A673 (cell line): ENCODE results near the gene HOMER2. TPM values are rescaled to one million over a fixed set of nuclear protein-coding genes. Genes with fewer than 3 reads are reported as not detected.

Experiments used
- BruUV-seq: library from RNA; stranded (reverse); fragments of 400-500 nt; replicated peaks from 2 replicates; lab custom pipeline; 2021; lab: Mats Ljungman, UMichigan
- CTCF ChIA-PET: fragments of 300-600 bp; sonication (Branson Sonifier 250); formaldehyde crosslinking; loops from one replicate; lab custom pipeline; 2022; ENCODE audit warnings: antibody characterized with exemption; lab: Charles Lee
- POLR2A ChIA-PET: fragments of 300-600 bp; sonication (Branson Sonifier 250); formaldehyde crosslinking; loops from one replicate; lab custom pipeline; 2022; ENCODE audit warnings: antibody characterized with exemption; ENCODE audit not compliant: low non-redundant PET; lab: Charles Lee
- DNase-seq: peaks from one replicate; pipeline ENCODE4 v3.0.0-alpha.2; 2015; ENCODE audit warnings: low spot score
- H3K27ac ChIP-seq: fragments of 200-600 bp; sonication (generic); 2 replicates; pipeline ENCODE4 v1.5.1; 2016; ENCODE audit warnings: mixed run types, low read depth, mild to moderate bottlenecking, mixed read lengths, antibody characterized with exemption, low read length; ENCODE audit not compliant: poor library complexity, severe bottlenecking
- H3K27me3 ChIP-seq: fragments of 200-600 bp; sonication (generic); replicated peaks from 2 replicates; pipeline ENCODE4 v1.6.1; 2017; ENCODE audit warnings: mixed run types, low read depth, mild to moderate bottlenecking, mixed read lengths, antibody characterized with exemption, low read length; ENCODE audit not compliant: insufficient read depth, poor library complexity
- H3K36me3 ChIP-seq: fragments of 200-600 bp; sonication (generic); 2 replicates; pipeline ENCODE4 v1.6.1; 2016; ENCODE audit warnings: mixed run types, mild to moderate bottlenecking, mixed read lengths, antibody characterized with exemption, low read length; ENCODE audit not compliant: insufficient read depth, poor library complexity, severe bottlenecking
- H3K4me1 ChIP-seq: fragments of 200-600 bp; sonication (generic); 2 replicates; pipeline ENCODE4 v1.6.1; 2017; ENCODE audit warnings: mixed run types, mild to moderate bottlenecking, mixed read lengths, antibody characterized with exemption, low read length; ENCODE audit not compliant: insufficient read depth, poor library complexity, severe bottlenecking
- H3K4me3 ChIP-seq: fragments of 200-600 bp; sonication (generic); 2 replicates; pipeline ENCODE4 v1.5.1; 2016; ENCODE audit warnings: low read depth, mixed run types, mild to moderate bottlenecking, mixed read lengths, low read length; ENCODE audit not compliant: poor library complexity, severe bottlenecking
- H3K9me3 ChIP-seq: fragments of 200-600 bp; sonication (generic); 2 replicates; pipeline ENCODE4 v1.6.1; 2016; ENCODE audit warnings: mixed run types, low read depth, mild to moderate bottlenecking, mixed read lengths, antibody characterized with exemption, low read length; ENCODE audit not compliant: poor library complexity, severe bottlenecking
- EZH2 ChIP-seq: fragments of 200-600 bp; sonication (generic); IDR thresholded peaks from 2 replicates; pipeline ENCODE4 v1.6.1; 2017; ENCODE audit warnings: borderline replicate concordance, low read depth, mild to moderate bottlenecking, mixed read lengths, antibody characterized with exemption, low read length; ENCODE audit not compliant: poor library complexity, severe bottlenecking
- intact Hi-C: fragments of 100-400 bp; cut with micrococcal nuclease; formaldehyde crosslinking; loops from one replicate; pipeline ENCODE4 v1.10.0; 2022; ENCODE audit not compliant: unreplicated experiment
- total RNA-seq: library from RNA; stranded (reverse); gene quantifications from 2 replicates; pipeline ENCODE4 v1.2.3, GENCODE V29; 2021
- TF ChIP-seq, protein P1 (sequence below): fragments of 300-800, 200-600 bp; sonication (generic); conservative IDR thresholded peaks from 2 replicates; pipeline ENCODE4 v1.5.1; 2017; ENCODE audit warnings: low read depth, mild to moderate bottlenecking, antibody characterized with exemption, low read length, moderate library complexity, mixed read lengths

HOMER2 gene
- total RNA-seq, 1 experiment from 2014 or later, result 6.7 TPM

DNA sequence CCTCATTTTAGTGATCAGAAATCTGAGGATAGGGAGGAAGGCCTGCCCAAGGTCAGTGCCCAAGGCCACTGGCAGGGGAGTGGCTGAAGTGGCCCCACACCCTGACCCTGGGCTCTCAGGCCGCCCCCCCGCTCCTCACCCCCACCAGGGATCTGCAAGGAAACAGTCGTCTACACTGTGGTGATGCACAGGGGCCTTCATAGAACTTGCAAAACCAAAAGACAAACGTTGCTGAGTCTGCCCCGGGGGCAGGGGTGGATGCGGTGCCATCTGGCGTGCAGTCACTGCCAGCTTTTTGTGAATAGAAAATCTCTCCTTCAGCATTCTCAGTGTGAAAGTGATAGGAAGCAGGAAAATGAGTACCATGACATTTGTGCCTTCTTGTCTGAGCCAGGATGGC, 101.8 kb downstream of the HOMER2 start:
- ChIA-PET POLR2A (no interaction called here), CTCF (no interaction called here)
- intact Hi-C loops, result loop anchor here (5.0 kb wide), 1 partner anchor 137 kb away; the partner anchor contains the start of gene RAMAC
- H3K27ac ChIP-seq, result no peak overlapping the region
- H3K4me1 ChIP-seq, result peaks cover 18% of the 10 kb centered on the region
- no peaks in the 10 kb centered on the region for H3K27me3 ChIP-seq
- H3K36me3 ChIP-seq, result no peaks in the 10 kb centered on the region
- H3K9me3 ChIP-seq, result no peaks in the 10 kb centered on the region
- BruUV-seq, result no TSS peak
- DNase-seq, result no peak
- TF ChIP-seq, protein P1, sequence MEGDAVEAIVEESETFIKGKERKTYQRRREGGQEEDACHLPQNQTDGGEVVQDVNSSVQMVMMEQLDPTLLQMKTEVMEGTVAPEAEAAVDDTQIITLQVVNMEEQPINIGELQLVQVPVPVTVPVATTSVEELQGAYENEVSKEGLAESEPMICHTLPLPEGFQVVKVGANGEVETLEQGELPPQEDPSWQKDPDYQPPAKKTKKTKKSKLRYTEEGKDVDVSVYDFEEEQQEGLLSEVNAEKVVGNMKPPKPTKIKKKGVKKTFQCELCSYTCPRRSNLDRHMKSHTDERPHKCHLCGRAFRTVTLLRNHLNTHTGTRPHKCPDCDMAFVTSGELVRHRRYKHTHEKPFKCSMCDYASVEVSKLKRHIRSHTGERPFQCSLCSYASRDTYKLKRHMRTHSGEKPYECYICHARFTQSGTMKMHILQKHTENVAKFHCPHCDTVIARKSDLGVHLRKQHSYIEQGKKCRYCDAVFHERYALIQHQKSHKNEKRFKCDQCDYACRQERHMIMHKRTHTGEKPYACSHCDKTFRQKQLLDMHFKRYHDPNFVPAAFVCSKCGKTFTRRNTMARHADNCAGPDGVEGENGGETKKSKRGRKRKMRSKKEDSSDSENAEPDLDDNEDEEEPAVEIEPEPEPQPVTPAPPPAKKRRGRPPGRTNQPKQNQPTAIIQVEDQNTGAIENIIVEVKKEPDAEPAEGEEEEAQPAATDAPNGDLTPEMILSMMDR, result no peak
- H3K4me3 ChIP-seq, result no peak overlapping the region

DNA sequence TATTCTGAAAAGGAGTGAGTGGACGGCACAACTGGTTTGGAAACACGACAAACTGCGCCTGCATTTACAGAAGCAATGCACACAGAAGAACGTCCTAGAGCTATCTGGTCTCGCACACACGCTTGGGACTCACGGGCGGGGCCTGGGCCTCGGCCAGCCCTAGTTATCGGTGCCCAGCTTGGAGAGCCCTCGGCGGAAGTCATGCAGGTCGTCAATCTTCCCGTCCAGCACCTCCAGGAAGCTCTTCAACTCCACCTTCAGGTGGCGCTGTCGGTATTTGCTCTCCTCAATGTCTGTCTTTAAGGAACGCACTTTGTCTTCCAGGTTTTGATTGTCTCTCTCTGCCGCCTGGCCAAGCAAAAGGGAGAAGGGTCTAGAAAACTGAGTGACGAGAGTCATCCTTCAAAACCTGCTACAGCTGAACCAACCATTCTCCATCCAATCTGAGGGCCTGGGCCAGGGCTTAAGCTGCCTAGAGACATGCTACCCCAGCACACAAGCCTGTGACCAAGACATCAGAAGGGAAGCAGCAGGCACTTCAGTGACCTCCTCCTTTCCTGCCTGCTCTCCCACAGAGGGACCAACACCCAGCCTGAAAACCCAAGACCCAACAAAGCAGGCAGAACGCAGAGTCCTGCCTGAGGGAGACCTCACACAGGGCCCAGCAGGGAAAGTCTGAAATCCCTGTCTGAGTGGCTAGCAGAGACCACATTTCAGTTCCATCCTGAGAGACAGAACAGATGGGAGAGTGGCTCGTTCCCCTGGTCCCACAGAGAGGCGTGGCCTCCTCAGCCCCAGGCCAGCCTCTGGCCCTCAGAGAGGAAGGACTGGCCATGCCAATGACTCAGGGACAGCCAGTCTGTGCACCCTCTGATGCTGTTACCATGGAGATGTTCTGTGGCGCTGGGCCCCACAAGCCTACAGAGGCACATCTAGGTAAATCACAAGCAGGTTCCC, 102.7 kb downstream of the HOMER2 start:
- Histone ChIP-seq H3K27ac (no peak overlapping the region), H3K4me3 (no peak overlapping the region), H3K36me3 (no peaks in the 10 kb centered on the region), H3K27me3 (no peaks in the 10 kb centered on the region), H3K9me3 (no peaks in the 10 kb centered on the region), H3K4me1 (peaks cover 18% of the 10 kb centered on the region)
- no peak for TF ChIP-seq EZH2
- TF ChIP-seq, protein P1, result peak; percentile 82
- intact Hi-C loops, result loop anchor here (1.0 to 5.0 kb wide), 2 partner anchors 137 to 150 kb away; partner anchors contain the start of gene RAMAC
- ChIA-PET CTCF (interaction anchor here (0.6 to 1.0 kb wide), 3 partner anchors 26 to 270 kb away, joined by 4 to 6 read pairs (median 5); no protein-coding TSS in a partner anchor), POLR2A (no interaction called here)
- BruUV-seq, result no TSS peak
- peak; percentile 85 for DNase-seq

DNA sequence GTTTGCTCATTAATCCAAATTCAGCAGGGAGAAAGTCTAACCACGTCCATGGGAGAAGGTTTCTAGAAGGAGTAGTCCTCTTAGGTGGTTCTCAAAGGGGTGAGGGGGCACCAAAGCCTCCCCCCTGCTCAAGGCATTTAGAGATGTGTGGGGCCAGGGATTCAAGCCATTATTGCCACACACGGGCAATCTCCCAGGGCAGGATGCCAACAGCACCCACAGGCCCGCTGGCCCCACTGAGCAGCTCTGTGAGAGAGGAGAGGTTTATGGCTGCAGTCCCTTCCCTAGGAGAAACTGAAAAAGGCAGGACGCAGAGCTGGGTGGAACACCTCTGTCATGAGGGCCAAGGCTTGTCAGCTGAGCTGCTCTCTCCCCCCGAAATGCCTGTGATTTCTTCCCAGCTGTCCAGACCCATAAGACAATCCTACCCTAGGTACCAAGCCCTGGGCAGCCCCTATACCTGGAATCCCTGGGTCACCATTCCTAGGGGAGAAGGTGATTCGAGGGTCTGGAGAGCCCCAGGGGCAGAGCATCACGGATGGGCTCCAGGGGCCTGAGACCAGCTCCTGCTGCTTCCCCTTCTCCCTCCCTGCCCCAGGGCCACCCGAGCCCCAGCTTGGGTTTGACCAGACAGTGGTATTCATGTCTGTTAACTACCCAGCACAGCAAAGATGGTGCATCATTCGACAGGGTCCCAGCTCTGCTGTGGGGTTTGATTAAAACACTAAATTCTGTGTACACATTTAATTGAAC, 104.1 kb downstream of the HOMER2 start:
- Histone ChIP-seq H3K9me3 (no peaks in the 10 kb centered on the region), H3K27me3 (no peaks in the 10 kb centered on the region), H3K4me1 (peaks cover 17% of the 10 kb centered on the region), H3K27ac (no peak overlapping the region), H3K4me3 (no peak overlapping the region), H3K36me3 (no peaks in the 10 kb centered on the region)
- ChIA-PET POLR2A (no interaction called here), CTCF (interaction anchor here (1.0 kb wide), 1 partner anchor 25 kb away, joined by 5 read pairs; no protein-coding TSS in a partner anchor)
- BruUV-seq, result no TSS peak
- no peak for DNase-seq
- intact Hi-C loops, result no loop called here
- no peak for TF ChIP-seq EZH2
- TF ChIP-seq, protein P1, result no peak
